HG03457 (cell line): ENCODE results near the gene RIN1.
A peak's percentile ranks its signal among the peaks of the same experiment; 100 is the strongest.

Experiments
- ATAC-seq: cut with Tn5 transposase; IDR thresholded peaks from one replicate; pipeline ENCODE4 v1.9.1; 2021; ENCODE audit warnings: moderate number of reproducible peaks; ENCODE audit not compliant: unreplicated experiment

Gene RIN1

DNA sequence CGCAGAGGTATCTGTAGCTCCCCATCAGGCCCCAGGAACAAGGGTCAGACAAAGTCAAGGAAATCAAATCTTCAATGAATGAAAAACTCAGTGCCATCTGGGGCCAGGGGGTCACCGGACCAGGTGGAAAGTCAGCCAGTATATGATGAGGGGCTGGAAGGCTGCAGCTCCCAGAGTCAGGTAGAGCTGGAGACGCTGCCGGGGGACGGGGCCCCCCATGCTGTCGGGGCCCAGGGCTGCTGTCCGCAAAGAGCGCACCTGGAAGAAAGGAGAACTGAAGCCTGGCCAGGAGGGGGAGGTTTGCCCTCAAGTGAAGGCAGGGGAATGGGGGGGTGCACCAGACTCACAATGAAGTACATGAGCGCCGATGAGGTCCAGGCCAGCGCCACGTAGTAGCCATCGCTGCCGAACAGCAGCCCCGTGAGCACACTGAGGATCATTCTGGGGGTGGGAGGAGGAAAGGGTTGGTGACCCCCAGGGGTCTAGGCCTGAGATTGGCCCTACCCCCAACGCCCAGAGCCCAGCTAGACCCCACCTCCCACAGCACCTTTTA, 51.6 kb downstream of the RIN1 start:
- no peak for ATAC-seq

DNA sequence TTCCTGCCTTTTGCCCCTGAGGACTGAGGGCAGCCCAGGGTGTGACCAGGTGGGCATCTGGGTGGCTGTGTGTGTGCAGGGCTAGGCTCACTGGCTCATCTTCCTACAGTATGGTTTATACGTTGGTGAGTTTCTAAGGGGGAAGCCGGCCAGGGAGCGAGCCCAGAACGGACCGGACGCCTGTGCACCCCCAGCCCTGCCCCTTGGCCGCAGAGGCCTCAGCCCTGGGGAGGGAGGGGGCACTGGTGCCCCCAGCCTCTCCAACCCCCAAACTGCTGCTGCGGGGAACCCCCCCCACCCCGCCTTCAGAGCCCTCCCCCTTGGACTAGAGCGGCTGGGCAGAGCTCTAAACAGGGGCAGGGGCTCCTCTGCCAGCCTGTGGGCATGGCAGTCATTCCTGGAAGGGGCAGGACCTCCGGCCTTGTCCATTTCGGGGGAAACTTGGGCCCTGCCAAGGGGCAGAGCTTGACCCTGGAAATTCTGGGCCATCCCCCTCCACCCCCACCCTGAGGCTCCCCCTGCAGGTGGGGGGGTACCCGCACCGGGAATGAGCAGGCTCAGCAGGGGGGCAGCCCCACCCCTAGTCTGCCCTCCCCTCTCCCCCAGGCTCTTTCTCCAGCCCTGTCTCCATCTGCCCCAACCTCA, 52.7 kb downstream of the RIN1 start:
- ATAC-seq = no peak

DNA sequence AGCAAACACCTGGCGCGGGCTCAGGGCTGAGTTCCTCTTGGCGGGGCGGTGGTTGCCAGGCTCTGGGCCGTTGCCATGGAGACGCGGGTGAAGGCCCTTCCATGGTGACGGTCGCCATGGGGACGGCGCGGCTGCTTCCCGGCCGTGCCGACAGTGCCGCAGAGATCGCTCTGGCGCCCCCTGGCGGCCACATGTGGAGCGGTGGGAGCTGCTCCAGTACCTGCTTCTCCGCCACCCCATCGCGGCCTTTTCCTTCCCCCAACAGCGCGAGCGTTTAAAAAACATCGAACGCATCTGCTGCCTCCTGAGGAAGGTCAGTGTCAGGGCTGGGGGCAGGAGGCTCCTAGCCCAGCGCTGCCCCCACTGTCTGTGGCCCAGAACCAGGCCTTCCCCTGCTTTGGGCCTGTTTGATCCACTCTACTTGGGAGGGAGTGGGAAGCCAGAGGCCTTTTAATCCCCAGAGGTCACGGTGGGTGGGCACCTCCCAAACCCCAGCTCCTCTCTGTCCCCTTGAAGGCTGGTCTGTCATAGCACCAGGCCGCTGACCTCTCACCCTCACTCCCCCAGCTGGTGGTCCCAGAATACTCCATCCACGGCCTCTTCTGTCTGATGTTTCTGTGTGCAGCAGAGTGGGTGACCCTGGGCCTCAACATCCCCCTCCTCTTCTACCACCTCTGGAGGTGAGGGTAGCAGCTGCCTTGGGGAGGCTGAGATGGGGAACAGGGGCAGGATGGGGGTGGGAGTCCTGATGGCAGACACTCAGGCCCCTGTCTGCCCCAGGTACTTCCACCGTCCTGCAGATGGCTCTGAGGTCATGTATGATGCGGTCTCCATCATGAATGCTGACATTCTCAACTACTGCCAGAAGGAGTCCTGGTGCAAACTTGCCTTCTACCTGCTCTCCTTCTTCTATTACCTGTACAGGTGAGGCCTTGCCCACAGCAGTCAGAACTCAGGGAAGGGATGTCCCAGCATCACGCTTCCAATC, 53.5 kb downstream of the RIN1 start:
- ATAC-seq = peak; percentile 74
